KMS-11 (cell line): ENCODE results near the gene MED10.

Experiments
- H2AFZ ChIP-seq: fragments of 200-600 bp; sonication (generic); 2 replicates; pipeline ENCODE4 v1.6.1; 2016; ENCODE audit warnings: antibody characterized with exemption, mixed run types, low read depth
- H3K27ac ChIP-seq: fragments of 200-600 bp; sonication (generic); 2 replicates; pipeline ENCODE4 v1.6.1; 2016; ENCODE audit warnings: mild to moderate bottlenecking, mixed run types
- H3K27me3 ChIP-seq: fragments of 200-600 bp; sonication (generic); 2 replicates; pipeline ENCODE4 v1.6.1; 2017; ENCODE audit warnings: mild to moderate bottlenecking, low read depth, mixed run types, moderate library complexity; ENCODE audit not compliant: insufficient read depth
- H3K36me3 ChIP-seq: fragments of 200-600 bp; sonication (generic); 2 replicates; pipeline ENCODE4 v1.6.1; 2017; ENCODE audit warnings: mild to moderate bottlenecking, mixed run types; ENCODE audit not compliant: insufficient read depth
- H3K4me1 ChIP-seq: fragments of 200-600 bp; sonication (generic); 2 replicates; pipeline ENCODE4 v1.6.1; 2016; ENCODE audit warnings: mild to moderate bottlenecking, low read depth, mixed run types; ENCODE audit not compliant: poor library complexity, severe bottlenecking
- H3K4me2 ChIP-seq: fragments of 200-600 bp; sonication (generic); 2 replicates; pipeline ENCODE4 v1.7.0; 2016; ENCODE audit warnings: mild to moderate bottlenecking, mixed run types
- H3K4me3 ChIP-seq: fragments of 200-600 bp; sonication (generic); IDR thresholded peaks from 2 replicates; pipeline ENCODE4 v1.6.1; 2017; ENCODE audit warnings: low read depth, low read length, mixed read lengths; ENCODE audit not compliant: insufficient read depth
- H3K79me2 ChIP-seq: fragments of 200-600 bp; sonication (generic); 2 replicates; pipeline ENCODE4 v1.6.1; 2016; ENCODE audit warnings: low read depth, mixed run types; ENCODE audit not compliant: insufficient read depth
- H3K9ac ChIP-seq: fragments of 200-600 bp; sonication (generic); 2 replicates; pipeline ENCODE4 v1.6.1; 2016; ENCODE audit warnings: mild to moderate bottlenecking, mixed run types
- H4K20me1 ChIP-seq: fragments of 200-600 bp; sonication (generic); 2 replicates; pipeline ENCODE4 v1.6.1; 2016; ENCODE audit warnings: mild to moderate bottlenecking, mixed run types; ENCODE audit not compliant: insufficient read depth
- TF ChIP-seq, protein P1 (sequence below): fragments of 200-600 bp; sonication (generic); conservative IDR thresholded peaks from 2 replicates; pipeline ENCODE4 v1.6.1; 2017; ENCODE audit warnings: low read depth, mild to moderate bottlenecking, antibody characterized with exemption, low read length, moderate library complexity, mixed read lengths

Gene MED10

DNA sequence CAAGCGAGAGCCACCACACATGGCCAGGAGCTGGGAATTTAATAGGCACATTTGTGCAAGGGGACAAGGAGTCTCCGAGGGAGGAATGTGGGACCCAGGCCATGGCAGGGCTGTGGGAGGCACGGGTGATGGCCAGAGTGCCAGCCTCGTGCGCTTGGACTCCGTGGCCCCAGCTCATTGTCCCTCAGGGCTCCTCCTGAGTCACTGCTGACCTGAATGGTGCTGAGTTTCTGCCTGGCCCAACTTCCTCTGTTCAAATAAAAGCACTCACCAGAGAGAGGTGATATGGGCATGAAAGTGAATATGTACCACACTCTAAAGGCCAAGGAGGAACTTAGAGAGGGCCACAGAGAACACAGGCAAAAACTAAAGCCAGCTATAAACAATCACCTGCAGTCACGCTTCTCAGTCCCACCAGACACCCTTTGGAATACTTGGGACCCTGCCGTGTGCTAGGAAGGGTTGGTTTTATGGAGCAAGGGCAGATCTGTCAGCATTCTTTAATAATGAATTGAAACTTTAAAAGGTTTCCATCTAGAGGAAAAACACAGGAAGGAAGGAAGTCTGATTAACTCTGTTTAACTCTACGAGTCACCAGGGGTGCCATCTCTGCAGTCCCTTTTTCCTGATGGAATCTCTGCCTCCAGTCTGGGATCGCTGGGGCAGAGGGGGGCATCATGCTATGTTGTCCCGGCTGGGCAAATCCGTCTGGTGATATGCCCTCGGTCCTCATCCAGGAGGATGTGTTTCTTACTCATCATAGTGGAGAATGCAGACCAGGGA lies 45.2 kb upstream of the MED10 start:
- H3K9ac ChIP-seq = no peak overlapping the region
- no peaks in the 10 kb centered on the region for H3K27me3 ChIP-seq
- H3K4me1 ChIP-seq = no peaks in the 10 kb centered on the region
- H2AFZ ChIP-seq = no peak overlapping the region
- TF ChIP-seq, protein P1, sequence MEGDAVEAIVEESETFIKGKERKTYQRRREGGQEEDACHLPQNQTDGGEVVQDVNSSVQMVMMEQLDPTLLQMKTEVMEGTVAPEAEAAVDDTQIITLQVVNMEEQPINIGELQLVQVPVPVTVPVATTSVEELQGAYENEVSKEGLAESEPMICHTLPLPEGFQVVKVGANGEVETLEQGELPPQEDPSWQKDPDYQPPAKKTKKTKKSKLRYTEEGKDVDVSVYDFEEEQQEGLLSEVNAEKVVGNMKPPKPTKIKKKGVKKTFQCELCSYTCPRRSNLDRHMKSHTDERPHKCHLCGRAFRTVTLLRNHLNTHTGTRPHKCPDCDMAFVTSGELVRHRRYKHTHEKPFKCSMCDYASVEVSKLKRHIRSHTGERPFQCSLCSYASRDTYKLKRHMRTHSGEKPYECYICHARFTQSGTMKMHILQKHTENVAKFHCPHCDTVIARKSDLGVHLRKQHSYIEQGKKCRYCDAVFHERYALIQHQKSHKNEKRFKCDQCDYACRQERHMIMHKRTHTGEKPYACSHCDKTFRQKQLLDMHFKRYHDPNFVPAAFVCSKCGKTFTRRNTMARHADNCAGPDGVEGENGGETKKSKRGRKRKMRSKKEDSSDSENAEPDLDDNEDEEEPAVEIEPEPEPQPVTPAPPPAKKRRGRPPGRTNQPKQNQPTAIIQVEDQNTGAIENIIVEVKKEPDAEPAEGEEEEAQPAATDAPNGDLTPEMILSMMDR = no peak
- H3K4me3 ChIP-seq = no peak overlapping the region
- no peak overlapping the region for H3K27ac ChIP-seq
- no peaks in the 10 kb centered on the region for H4K20me1 ChIP-seq
- no peaks in the 10 kb centered on the region for H3K36me3 ChIP-seq
- H3K79me2 ChIP-seq = no peaks in the 10 kb centered on the region
- no peak overlapping the region for H3K4me2 ChIP-seq

DNA sequence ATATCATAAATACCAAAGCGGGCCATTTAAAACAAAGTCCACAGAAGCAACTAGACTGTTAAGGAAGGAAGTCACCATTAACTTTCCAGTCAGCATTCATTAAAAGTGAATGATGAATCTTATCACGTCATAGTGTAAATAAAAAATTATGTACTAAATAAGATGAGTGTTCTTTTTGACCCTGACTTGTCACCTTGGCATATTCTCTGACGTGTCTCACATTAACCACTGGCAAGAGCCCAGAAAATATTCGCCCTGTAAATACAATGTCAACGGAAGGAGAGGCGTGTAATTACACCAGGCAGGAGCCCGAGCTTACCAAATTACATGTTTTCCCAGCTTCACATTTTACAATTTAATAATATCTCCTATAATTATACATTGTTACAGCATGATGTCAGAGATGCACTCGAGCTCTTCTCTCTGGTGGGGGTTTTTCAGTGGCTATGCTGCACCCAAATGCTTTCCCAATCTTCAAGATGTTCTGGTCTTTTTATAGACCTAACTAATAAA lies 41.0 kb upstream of the MED10 start:
- no peak overlapping the region for H3K4me3 ChIP-seq
- no peak overlapping the region for H3K4me2 ChIP-seq
- no peaks in the 10 kb centered on the region for H4K20me1 ChIP-seq
- TF ChIP-seq, protein P1 = no peak
- no peak overlapping the region for H3K9ac ChIP-seq
- H3K4me1 ChIP-seq = no peaks in the 10 kb centered on the region
- no peak overlapping the region for H2AFZ ChIP-seq
- no peaks in the 10 kb centered on the region for H3K27me3 ChIP-seq
- H3K79me2 ChIP-seq = no peaks in the 10 kb centered on the region
- no peak overlapping the region for H3K27ac ChIP-seq
- no peaks in the 10 kb centered on the region for H3K36me3 ChIP-seq

DNA sequence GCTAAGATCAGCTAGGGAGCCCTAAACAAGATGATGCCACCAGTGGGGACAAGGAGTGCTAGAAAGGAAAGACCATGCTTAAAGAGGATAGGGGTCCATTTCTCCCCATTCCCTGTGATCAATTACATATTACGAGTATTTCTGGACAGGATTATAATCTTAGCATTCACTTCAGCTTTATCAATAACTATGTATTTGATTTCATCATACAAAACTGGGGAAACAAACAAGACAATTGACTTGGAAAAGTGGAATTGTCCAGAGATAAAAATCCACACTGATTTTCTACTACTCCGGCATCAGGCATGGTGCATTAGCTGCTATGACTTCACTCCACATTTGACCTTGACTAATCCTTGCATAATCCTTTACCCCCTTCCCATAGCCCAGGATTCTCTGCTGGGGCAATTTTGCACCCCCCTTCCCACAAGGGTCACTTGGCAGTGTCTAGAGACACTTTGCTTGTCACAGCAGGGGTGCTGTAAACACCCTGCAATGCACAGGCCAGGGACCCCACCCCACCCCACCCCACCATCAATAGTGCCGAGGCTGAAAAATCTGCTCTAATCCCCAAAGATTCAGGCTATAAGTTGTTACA lies 40.4 kb upstream of the MED10 start:
- TF ChIP-seq, protein P1 = no peak
- no peak overlapping the region for H3K4me2 ChIP-seq
- no peak overlapping the region for H3K4me3 ChIP-seq
- H3K9ac ChIP-seq = no peak overlapping the region
- no peak overlapping the region for H2AFZ ChIP-seq
- no peaks in the 10 kb centered on the region for H3K79me2 ChIP-seq
- no peak overlapping the region for H3K27ac ChIP-seq
- H4K20me1 ChIP-seq = no peaks in the 10 kb centered on the region
- H3K36me3 ChIP-seq = no peaks in the 10 kb centered on the region
- H3K27me3 ChIP-seq = no peaks in the 10 kb centered on the region
- no peaks in the 10 kb centered on the region for H3K4me1 ChIP-seq

DNA sequence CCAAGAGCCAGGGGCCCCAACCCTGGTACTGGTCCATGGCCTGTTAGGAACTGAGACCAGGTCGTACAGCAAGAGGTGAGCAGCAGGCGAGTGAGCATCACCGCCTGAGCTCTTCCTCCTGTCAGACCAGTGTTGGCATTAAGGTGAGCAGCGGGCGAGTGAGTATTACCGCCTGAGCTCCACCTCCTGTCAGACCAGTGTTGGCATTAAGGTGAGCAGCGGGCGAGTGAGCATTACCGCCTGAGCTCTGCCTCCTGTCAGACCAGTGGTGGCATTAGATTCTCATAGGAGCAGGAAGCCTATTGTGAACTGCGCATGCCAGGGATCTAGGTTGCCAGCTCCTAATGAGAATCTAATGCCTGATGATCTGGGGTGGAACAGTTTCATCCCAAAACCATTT lies 39.3 kb upstream of the MED10 start:
- H3K36me3 ChIP-seq = no peaks in the 10 kb centered on the region
- H3K27me3 ChIP-seq = no peaks in the 10 kb centered on the region
- TF ChIP-seq, protein P1 = no peak
- H3K79me2 ChIP-seq = no peaks in the 10 kb centered on the region
- H3K4me1 ChIP-seq = no peaks in the 10 kb centered on the region
- H4K20me1 ChIP-seq = no peaks in the 10 kb centered on the region
- H3K27ac ChIP-seq = no peak overlapping the region
- no peak overlapping the region for H3K9ac ChIP-seq
- no peak overlapping the region for H3K4me2 ChIP-seq
- H3K4me3 ChIP-seq = no peak overlapping the region
- no peak overlapping the region for H2AFZ ChIP-seq
